22Rv1 (cell line): Measurements from ENCODE around the gene FRMD4B.

Experiments used
- CTCF ChIP-seq: fragments of 450-650 bp; IDR thresholded peaks from 2 replicates; pipeline ENCODE4 v1.5.1; 2017; ENCODE audit warnings: mild to moderate bottlenecking
- ZFX ChIP-seq: fragments of 450-650 bp; IDR thresholded peaks from 2 replicates; pipeline ENCODE4 v1.6.1; 2017; ENCODE audit warnings: antibody characterized with exemption, borderline replicate concordance

DNA sequence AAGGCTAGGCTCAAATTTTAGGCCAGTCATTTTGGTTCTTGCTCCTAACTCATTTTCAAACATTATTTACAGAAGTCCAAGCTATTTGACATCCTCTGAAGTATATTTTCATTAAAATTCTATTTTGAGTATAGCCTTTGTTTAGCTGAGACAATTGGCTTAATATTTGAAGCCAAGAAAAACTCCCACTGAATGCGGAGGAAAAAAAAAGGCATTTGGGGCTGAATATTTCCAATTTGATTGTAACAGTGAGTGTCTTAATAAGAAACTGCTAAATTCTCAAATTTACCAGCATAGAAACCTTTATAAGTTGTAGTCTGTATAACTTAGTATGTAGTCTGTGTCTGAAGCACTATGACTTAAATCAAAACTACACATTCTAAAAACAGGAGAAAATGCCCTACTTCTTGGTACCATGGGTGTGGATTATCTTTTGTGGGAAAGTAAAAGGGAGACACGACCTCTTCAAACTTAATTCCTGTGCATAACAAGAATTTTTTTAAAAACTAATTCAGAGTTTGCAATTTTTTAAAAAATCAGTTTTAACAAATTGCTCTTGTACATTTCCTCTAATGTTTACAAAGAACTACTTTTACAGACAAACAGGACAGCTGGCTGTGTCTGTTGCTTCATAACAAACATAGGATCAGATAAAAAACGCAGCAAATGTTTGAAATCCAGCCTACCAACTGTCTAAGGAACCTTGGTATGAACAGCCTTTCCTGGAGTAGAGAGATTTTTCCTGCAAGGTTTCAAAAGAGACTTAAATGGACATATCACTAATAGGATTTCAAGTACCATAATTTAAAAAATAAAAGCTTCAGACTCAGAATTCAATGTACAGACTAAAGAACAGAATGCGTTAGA lies 210.8 kb downstream of the FRMD4B start:
- TF ChIP-seq CTCF (no peak), ZFX (no peak)
